Upper lobe of right lung (tissue), 1 donor: Measurements from ENCODE around the gene OR5AU1. TPM values are rescaled to one million over a fixed set of nuclear protein-coding genes. Genes with fewer than 3 reads are reported as not detected.

ENCODE experiments used
- ATAC-seq: fragments of 200-7000 bp; cut with Tn5 transposase; one replicate; pipeline ENCODE4 v1.9.1; 2020; ENCODE audit warnings: mild to moderate bottlenecking, moderate library complexity
- DNase-seq: peaks from one replicate; pipeline ENCODE4 v3.0.0-alpha.2; 2020
- H3K27ac ChIP-seq: fragments of 200-600 bp; one replicate; pipeline ENCODE4 v1.8.0; 2022
- H3K27me3 ChIP-seq: fragments of 200-600 bp; one replicate; pipeline ENCODE4 v1.8.0; 2022; ENCODE audit warnings: mild to moderate bottlenecking
- H3K36me3 ChIP-seq: fragments of 200-600 bp; one replicate; pipeline ENCODE4 v1.8.0; 2022
- H3K4me1 ChIP-seq: fragments of 200-600 bp; one replicate; pipeline ENCODE4 v1.8.0; 2022
- H3K4me3 ChIP-seq: fragments of 200-600 bp; one replicate; pipeline ENCODE4 v1.8.0; 2022; ENCODE audit warnings: mild to moderate bottlenecking
- H3K9me3 ChIP-seq: fragments of 200-600 bp; one replicate; pipeline ENCODE4 v1.8.0; 2022
- CTCF ChIP-seq: fragments of 200-600 bp; IDR thresholded peaks from one replicate; pipeline ENCODE4 v1.8.0; 2022; ENCODE audit warnings: antibody characterized with exemption
- intact Hi-C: fragments of 100-400 bp; cut with DNase I; formaldehyde crosslinking; loops from one replicate; pipeline ENCODE4 v1.11.0; 2022
- long read RNA-seq: library from polyadenylated mRNA; unstranded; transcript quantifications from one replicate; pipeline ENCODE4 v2.0.0, GENCODE V29; 2021
- total RNA-seq: library from RNA; stranded (reverse); fragmentation: NEBNext Ultra II Directional; extraction: Animal tissue kit (Norgen Biotek cat#: 25700); gene quantifications from one replicate; pipeline ENCODE4 v1.2.1, GENCODE V29; 2021
- donor health status: DM: no; HTN: yes; CAD: no; lungs with severe emphysema.

Gene OR5AU1
- not detected for total RNA-seq
- long read RNA-seq, result 0 reads

DNA sequence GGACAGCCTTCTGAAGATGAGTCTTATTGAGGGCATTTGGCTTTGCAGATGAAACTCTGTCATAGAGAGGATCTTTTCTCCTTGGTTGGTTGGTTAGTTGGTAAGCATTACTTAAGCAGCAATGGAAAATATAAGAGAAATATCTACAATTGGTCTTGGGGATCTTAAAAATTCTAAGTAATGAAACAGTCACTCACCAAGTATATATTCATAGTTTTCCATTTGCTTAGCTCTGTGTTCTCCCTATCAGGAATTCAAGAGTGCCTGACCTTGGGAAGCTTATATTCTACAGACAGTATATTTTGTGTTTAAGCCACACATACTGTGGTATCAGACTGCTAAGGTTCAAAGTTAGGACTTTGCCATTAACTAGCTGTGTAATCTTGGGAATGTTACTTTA lies at the start of gene OR5AU1:
OR5AU1 (minus strand) TSS at position 101 of the 400 bp plus-strand sequence. CDS start 191 bp downstream, outside the sequence.
- H3K4me1 ChIP-seq, result no peaks in the 10 kb centered on the region
- no peak within 1 kb of the TSS for H3K4me3 ChIP-seq
- DNase-seq (no peak), ATAC-seq (no peak)
- no peaks in the 10 kb centered on the region for H3K9me3 ChIP-seq
- no peak for TF ChIP-seq CTCF
- no peaks in the 10 kb centered on the region for H3K27me3 ChIP-seq
- intact Hi-C loops, result no loop called here
- H3K27ac ChIP-seq, result no peak within 1 kb of the TSS
- no peaks in the 10 kb centered on the region for H3K36me3 ChIP-seq

DNA sequence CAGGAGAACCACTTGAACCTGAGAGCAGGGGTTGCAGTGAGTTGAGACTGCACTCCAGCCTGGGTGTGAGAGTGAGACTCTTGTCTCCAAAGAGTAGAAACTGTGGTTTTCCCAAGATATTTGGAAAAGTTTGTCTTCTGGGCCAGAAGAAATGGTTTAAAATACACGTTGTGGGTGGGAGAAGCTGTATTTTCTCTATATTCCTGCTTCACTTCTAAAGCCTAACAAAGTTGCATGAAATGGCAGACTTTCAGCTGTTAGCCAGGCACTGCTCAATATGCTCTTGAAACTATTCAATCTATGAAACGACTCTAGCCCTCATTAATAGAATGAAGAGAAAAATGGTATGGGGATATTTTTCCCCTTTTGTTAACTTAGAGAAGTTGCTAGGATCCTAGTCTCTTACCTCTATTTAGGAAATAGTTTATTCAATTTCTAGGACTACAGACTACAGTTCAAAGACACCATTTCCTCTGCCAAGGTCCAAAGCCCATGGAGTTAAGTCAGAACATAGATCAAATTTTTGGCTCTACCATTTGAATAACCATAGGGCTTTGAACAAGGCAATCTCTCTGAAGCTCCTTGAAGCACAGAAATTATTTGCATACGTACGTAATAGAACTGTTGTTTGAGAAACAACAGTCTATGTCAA lies 49.3 kb upstream of the OR5AU1 start:
- Histone ChIP-seq H3K27me3 (no peaks in the 10 kb centered on the region), H3K36me3 (peaks cover 48% of the 10 kb centered on the region), H3K4me3 (no peak overlapping the region), H3K27ac (no peak overlapping the region), H3K9me3 (no peaks in the 10 kb centered on the region), H3K4me1 (peaks cover 4% of the 10 kb centered on the region)
- intact Hi-C loops, result no loop called here
- no peak for DNase-seq
- no peak for TF ChIP-seq CTCF
- ATAC-seq, result no peak

GRCh38 chr14:21204167-21205025 lies 48.5 kb upstream of the OR5AU1 start:
- Histone ChIP-seq H3K9me3 (no peaks in the 10 kb centered on the region), H3K27ac (no peak overlapping the region), H3K4me1 (peaks cover 4% of the 10 kb centered on the region), H3K4me3 (no peak overlapping the region), H3K27me3 (no peaks in the 10 kb centered on the region), H3K36me3 (peaks cover 40% of the 10 kb centered on the region)
- intact Hi-C loops, result no loop called here
- no peak for TF ChIP-seq CTCF
- DNase-seq (no peak), ATAC-seq (peak; percentile 72)

DNA sequence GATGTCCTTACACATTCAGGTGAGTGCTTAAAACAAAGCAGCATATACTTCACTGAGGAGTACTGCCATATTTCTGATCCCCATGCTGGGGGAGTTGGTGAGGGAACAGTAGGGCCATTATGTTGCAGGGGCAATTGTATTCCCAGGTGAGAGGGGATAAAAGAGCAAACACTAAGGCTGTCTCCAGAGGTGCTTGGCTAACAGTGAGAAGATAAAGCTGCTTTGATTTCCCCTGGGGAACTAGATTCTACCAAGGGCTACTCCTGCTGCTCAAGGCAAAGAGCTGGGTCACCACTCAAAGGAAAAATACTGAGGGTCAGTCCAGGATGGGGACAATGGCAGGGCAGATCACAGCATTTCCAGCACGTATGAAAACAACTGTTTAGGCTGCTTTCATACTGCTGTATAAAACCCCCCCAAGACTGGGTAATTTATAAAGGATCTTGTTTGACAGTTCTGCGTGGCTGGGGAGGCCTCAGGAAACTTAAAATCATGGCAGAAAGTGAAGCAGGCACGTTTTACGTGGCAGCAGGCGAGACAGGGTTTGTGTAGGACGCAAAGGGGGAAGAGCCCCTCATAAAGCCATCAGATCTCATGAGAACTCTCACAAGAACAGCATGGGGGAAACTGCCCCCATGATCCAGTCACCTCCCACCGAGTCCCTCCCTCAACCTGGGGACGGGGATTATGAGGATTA lies 47.8 kb upstream of the OR5AU1 start:
- H3K4me3 ChIP-seq, result no peak overlapping the region
- no peaks in the 10 kb centered on the region for H3K9me3 ChIP-seq
- TF ChIP-seq CTCF, result no peak
- peaks cover 32% of the 10 kb centered on the region for H3K36me3 ChIP-seq
- intact Hi-C loops, result no loop called here
- peaks cover 4% of the 10 kb centered on the region for H3K4me1 ChIP-seq
- H3K27ac ChIP-seq, result no peak overlapping the region
- ATAC-seq, result no peak
- DNase-seq, result no peak
- no peaks in the 10 kb centered on the region for H3K27me3 ChIP-seq

GRCh38 chr14:21202463-21203358 lies 46.8 kb upstream of the OR5AU1 start:
- no peak overlapping the region for H3K4me3 ChIP-seq
- intact Hi-C loops, result no loop called here
- peaks cover 4% of the 10 kb centered on the region for H3K4me1 ChIP-seq
- peaks cover 23% of the 10 kb centered on the region for H3K36me3 ChIP-seq
- H3K27me3 ChIP-seq, result no peaks in the 10 kb centered on the region
- no peak for TF ChIP-seq CTCF
- H3K9me3 ChIP-seq, result no peaks in the 10 kb centered on the region
- H3K27ac ChIP-seq, result no peak overlapping the region
- DNase-seq (no peak), ATAC-seq (peak; percentile 29)
